Tibial nerve (tissue), 4 donors: ENCODE results near the gene GSTM3.

Experiments
- CTCF ChIP-seq, 5 experiments: fragments of 200-600 bp in 3 of 5; fragments of 450-650 bp in 2 of 5; sonication (generic) in 3 of 5; IDR thresholded peaks; one replicate each; pipeline ENCODE4 v1.5.1; 2016 to 2019; ENCODE audit warnings: antibody characterized with exemption in 5 of 5, mild to moderate bottlenecking in 3 of 5, moderate library complexity in 2 of 5
- EP300 ChIP-seq, 2 donors: sonication (generic); formaldehyde crosslinking; IDR thresholded peaks; one replicate each; pipeline ENCODE4 v1.6.1; 2017; ENCODE audit warnings: antibody characterized with exemption in 2 of 2, mild to moderate bottlenecking in 1 of 2
- POLR2A ChIP-seq, 2 donors: fragments of 450-650 bp; IDR thresholded peaks; one replicate each; pipeline ENCODE4 v1.6.1; 2017; ENCODE audit warnings: antibody characterized with exemption in 2 of 2, mild to moderate bottlenecking in 2 of 2, moderate library complexity in 2 of 2

GRCh38 chr1:109770331-109771095 is 29.7 kb upstream of the GSTM3 start:
- TF ChIP-seq POLR2A (IDR thresholded peaks at IDR 0.05) (no peak), CTCF (IDR thresholded peaks at IDR 0.05) (no peak), EP300 (IDR thresholded peaks at IDR 0.05) (no peak)
